ENCODE data around the gene OR2AG1.

- TF ChIP-seq, protein P1, sequence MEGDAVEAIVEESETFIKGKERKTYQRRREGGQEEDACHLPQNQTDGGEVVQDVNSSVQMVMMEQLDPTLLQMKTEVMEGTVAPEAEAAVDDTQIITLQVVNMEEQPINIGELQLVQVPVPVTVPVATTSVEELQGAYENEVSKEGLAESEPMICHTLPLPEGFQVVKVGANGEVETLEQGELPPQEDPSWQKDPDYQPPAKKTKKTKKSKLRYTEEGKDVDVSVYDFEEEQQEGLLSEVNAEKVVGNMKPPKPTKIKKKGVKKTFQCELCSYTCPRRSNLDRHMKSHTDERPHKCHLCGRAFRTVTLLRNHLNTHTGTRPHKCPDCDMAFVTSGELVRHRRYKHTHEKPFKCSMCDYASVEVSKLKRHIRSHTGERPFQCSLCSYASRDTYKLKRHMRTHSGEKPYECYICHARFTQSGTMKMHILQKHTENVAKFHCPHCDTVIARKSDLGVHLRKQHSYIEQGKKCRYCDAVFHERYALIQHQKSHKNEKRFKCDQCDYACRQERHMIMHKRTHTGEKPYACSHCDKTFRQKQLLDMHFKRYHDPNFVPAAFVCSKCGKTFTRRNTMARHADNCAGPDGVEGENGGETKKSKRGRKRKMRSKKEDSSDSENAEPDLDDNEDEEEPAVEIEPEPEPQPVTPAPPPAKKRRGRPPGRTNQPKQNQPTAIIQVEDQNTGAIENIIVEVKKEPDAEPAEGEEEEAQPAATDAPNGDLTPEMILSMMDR (IDR thresholded peaks at IDR 0.05), result no peak
- TF ChIP-seq POLR2A (IDR thresholded peaks at IDR 0.05) (no peak), POLR2AphosphoS5 (IDR thresholded peaks at IDR 0.05) (no peak), EP300 (IDR thresholded peaks at IDR 0.05) (no peak)
Observed at GRCh38 chr11:6824136-6824823, 41.5 kb downstream of the OR2AG1 start.
